ENCODE results near the gene KIF21B.

Gene KIF21B

DNA sequence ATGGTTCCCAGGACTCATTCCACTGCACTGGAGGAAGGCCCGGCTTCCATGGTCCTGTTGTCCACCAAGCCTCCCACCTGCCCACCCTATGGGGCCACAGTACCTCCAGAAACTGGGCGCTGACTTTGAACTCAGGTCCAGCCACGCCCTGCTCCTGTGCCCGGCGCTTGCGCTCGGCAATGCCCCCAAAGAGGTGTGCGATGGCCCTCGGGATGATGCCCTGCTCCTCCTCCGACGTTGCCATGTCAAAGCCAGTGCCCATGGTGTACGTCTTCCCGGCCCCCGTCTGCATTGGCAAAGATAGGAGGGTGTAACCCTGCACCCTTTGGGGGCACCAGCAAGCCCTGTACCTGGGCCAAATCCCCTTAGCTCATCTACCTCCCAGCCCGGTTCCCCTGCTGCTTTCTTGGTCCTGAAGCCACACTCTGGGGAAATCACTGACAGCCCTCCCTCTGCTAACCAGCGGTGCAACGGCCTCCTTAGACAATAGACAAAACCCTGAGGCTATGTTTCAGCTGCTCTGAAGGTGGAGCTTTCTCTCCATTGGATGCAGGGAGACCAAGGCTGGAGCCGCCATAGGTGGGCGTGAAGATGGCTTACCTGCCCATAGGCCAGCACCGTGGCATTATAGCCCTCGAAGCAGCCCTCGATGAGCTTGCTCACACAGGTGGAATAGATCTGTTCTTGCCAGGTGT lies 14.7 kb downstream of the KIF21B start:
- TF ChIP-seq EZH2phosphoT487 (IDR thresholded peaks at IDR 0.05; ENCODE audit: borderline replicate concordance), result no peak
- TF ChIP-seq, protein P1, sequence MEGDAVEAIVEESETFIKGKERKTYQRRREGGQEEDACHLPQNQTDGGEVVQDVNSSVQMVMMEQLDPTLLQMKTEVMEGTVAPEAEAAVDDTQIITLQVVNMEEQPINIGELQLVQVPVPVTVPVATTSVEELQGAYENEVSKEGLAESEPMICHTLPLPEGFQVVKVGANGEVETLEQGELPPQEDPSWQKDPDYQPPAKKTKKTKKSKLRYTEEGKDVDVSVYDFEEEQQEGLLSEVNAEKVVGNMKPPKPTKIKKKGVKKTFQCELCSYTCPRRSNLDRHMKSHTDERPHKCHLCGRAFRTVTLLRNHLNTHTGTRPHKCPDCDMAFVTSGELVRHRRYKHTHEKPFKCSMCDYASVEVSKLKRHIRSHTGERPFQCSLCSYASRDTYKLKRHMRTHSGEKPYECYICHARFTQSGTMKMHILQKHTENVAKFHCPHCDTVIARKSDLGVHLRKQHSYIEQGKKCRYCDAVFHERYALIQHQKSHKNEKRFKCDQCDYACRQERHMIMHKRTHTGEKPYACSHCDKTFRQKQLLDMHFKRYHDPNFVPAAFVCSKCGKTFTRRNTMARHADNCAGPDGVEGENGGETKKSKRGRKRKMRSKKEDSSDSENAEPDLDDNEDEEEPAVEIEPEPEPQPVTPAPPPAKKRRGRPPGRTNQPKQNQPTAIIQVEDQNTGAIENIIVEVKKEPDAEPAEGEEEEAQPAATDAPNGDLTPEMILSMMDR (conservative IDR thresholded peaks at IDR 0.05; ENCODE audit: low read length), result no peak
- Histone ChIP-seq H2AFZ (ENCODE audit: low read length) (no peak overlapping the region), H3K27me3 (ENCODE audit: insufficient read depth, low read length, poor library complexity, severe bottlenecking) (no peaks in the 10 kb centered on the region), H3F3A (ENCODE audit: low read depth) (no peaks in the 10 kb centered on the region), H3K36me3 (ENCODE audit: insufficient read depth, low read length) (peaks cover 38% of the 10 kb centered on the region; the same call in 1 of the 2 replicates), H3K9me3 (ENCODE audit: insufficient read depth, low read depth, low read length) (no peaks in the 10 kb centered on the region), H3K4me1 (ENCODE audit: insufficient read depth, low read length, poor library complexity, severe bottlenecking) (peaks cover 12% of the 10 kb centered on the region), H3K9me2 (replicated peaks; ENCODE audit: low read depth, low read length) (no peaks in the 10 kb centered on the region), H3K79me2 (ENCODE audit: insufficient read depth, low read length) (peaks cover 46% of the 10 kb centered on the region), H3K4me2 (ENCODE audit: low read depth, low read length, poor library complexity, severe bottlenecking) (no peak overlapping the region), H3K4me3 (ENCODE audit: low read length, poor library complexity, severe bottlenecking) (no peak overlapping the region), H3K9ac (ENCODE audit: low read depth, low read length, poor library complexity, severe bottlenecking) (no peak overlapping the region), H4K20me1 (ENCODE audit: insufficient read depth, low read length, poor library complexity, severe bottlenecking) (peaks cover 18% of the 10 kb centered on the region)

DNA sequence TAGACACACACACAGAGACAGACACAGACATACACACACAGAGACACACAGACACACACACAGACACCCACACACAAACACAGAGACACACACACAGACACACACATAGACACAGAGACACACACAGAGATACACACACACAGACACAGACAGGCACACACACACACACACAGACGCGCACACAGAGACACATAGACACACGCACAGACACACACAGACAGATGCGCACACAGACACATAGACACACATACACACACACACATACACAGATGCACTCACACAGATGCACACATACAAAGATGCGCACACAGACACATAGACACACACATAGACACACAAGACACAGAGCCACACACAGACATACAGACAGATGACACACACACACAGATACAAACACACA lies 16.0 kb downstream of the KIF21B start:
- peaks cover 11% of the 10 kb centered on the region for H4K20me1 ChIP-seq (ENCODE audit: insufficient read depth, low read length, poor library complexity, severe bottlenecking)
- H3K9me3 ChIP-seq (ENCODE audit: insufficient read depth, low read depth, low read length), result no peaks in the 10 kb centered on the region
- H3K9ac ChIP-seq (ENCODE audit: low read depth, low read length, poor library complexity, severe bottlenecking), result no peak overlapping the region
- H3F3A ChIP-seq (ENCODE audit: low read depth), result no peaks in the 10 kb centered on the region
- H3K36me3 ChIP-seq (ENCODE audit: insufficient read depth, low read length), result peaks cover 52% of the 10 kb centered on the region; the same call in 1 of the 2 replicates
- TF ChIP-seq, protein P1 (conservative IDR thresholded peaks at IDR 0.05; ENCODE audit: low read length), result no peak
- TF ChIP-seq EZH2phosphoT487 (IDR thresholded peaks at IDR 0.05; ENCODE audit: borderline replicate concordance), result no peak
- H3K79me2 ChIP-seq (ENCODE audit: insufficient read depth, low read length), result peaks cover 34% of the 10 kb centered on the region; the same call in 1 of the 2 replicates
- H2AFZ ChIP-seq (ENCODE audit: low read length), result no peak overlapping the region
- H3K4me1 ChIP-seq (ENCODE audit: insufficient read depth, low read length, poor library complexity, severe bottlenecking), result no peaks in the 10 kb centered on the region
- H3K4me3 ChIP-seq (ENCODE audit: low read length, poor library complexity, severe bottlenecking), result no peak overlapping the region
- H3K9me2 ChIP-seq (replicated peaks; ENCODE audit: low read depth, low read length), result no peaks in the 10 kb centered on the region
- no peak overlapping the region for H3K4me2 ChIP-seq (ENCODE audit: low read depth, low read length, poor library complexity, severe bottlenecking)
- no peaks in the 10 kb centered on the region for H3K27me3 ChIP-seq (ENCODE audit: insufficient read depth, low read length, poor library complexity, severe bottlenecking)

DNA sequence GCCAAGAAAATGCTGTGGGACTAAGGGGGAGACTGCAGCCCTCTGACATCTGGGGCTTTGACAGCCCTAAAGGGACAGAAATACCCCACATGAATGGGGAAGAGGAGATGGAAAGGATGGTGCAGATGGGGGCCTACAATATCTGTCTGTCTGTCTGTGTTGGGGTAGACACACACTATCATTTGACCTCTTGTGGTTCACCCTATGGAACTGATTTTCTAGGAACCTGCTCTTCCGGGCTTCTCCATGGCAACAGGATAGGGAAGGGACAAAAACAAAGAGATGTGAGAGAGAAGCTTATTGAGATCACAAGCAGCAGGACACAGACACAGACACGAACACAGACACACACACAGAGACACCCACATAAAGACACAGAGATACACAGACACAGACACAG lies 17.1 kb downstream of the KIF21B start:
- no peak overlapping the region for H3K9ac ChIP-seq (ENCODE audit: low read depth, low read length, poor library complexity, severe bottlenecking)
- H3K36me3 ChIP-seq (ENCODE audit: insufficient read depth, low read length), result peaks cover 62% of the 10 kb centered on the region; the same call in 1 of the 2 replicates
- H3K4me1 ChIP-seq (ENCODE audit: insufficient read depth, low read length, poor library complexity, severe bottlenecking), result no peaks in the 10 kb centered on the region
- H3K79me2 ChIP-seq (ENCODE audit: insufficient read depth, low read length), result peaks cover 24% of the 10 kb centered on the region; the same call in 1 of the 2 replicates
- no peaks in the 10 kb centered on the region for H3K9me3 ChIP-seq (ENCODE audit: insufficient read depth, low read depth, low read length)
- no peak overlapping the region for H3K4me2 ChIP-seq (ENCODE audit: low read depth, low read length, poor library complexity, severe bottlenecking)
- H3K27me3 ChIP-seq (ENCODE audit: insufficient read depth, low read length, poor library complexity, severe bottlenecking), result no peaks in the 10 kb centered on the region
- no peaks in the 10 kb centered on the region for H3F3A ChIP-seq (ENCODE audit: low read depth)
- H2AFZ ChIP-seq (ENCODE audit: low read length), result no peak overlapping the region
- no peak for TF ChIP-seq EZH2phosphoT487 (IDR thresholded peaks at IDR 0.05; ENCODE audit: borderline replicate concordance)
- TF ChIP-seq, protein P1 (conservative IDR thresholded peaks at IDR 0.05; ENCODE audit: low read length), result no peak
- no peaks in the 10 kb centered on the region for H3K9me2 ChIP-seq (replicated peaks; ENCODE audit: low read depth, low read length)
- H3K4me3 ChIP-seq (ENCODE audit: low read length, poor library complexity, severe bottlenecking), result no peak overlapping the region
- H4K20me1 ChIP-seq (ENCODE audit: insufficient read depth, low read length, poor library complexity, severe bottlenecking), result peaks cover 11% of the 10 kb centered on the region
